ENCODE data around the gene ANKS3. TPM values are rescaled to one million over a fixed set of nuclear protein-coding genes. Genes with fewer than 3 reads are reported as not detected.
A peak's percentile ranks its signal among the peaks of the same experiment; 100 is the strongest.

Gene ANKS3
- total and polyA plus RNA-seq, 8 donors = 8.7 to 69.1 (median 12.6) TPM

GRCh38 chr16:4683255-4684057 lies 50.6 kb downstream of the ANKS3 start:
- no peaks in the 10 kb centered on the region for H3K9me3 ChIP-seq
- no peak for ATAC-seq
- TF ChIP-seq CTCF (IDR thresholded peaks at IDR 0.05) = no peak
- H3K27ac ChIP-seq = no peak overlapping the region
- H3K4me3 ChIP-seq = no peak overlapping the region
- no peaks in the 10 kb centered on the region for H3K4me1 ChIP-seq
- WGBS, 2 donors = 88 to 90% methylated on average over 17 of the region's 17 CpGs
- intact Hi-C loops (cut with DNase I) = no loop called here
- no peaks in the 10 kb centered on the region for H3K27me3 ChIP-seq
- peak in 3 of 6 donors; percentile 23 to 68 (median 53) for DNase-seq
- H3K36me3 ChIP-seq = peaks cover 0 to 32% (median 10%) of the 10 kb centered on the region in 3 donors
- no peak for FAIRE-seq

- Histone ChIP-seq H3K27ac (no peak overlapping the region), H3K4me3 (no peak overlapping the region), H3K36me3 (peaks cover 0 to 35% (median 6%) of the 10 kb centered on the region in 3 donors), H3K4me1 (no peaks in the 10 kb centered on the region), H3K27me3 (no peaks in the 10 kb centered on the region), H3K9me3 (no peaks in the 10 kb centered on the region)
- WGBS, 2 donors = 85 to 86% methylated on average over 36 of the region's 36 CpGs
- TF ChIP-seq CTCF (IDR thresholded peaks at IDR 0.05) = no peak
- FAIRE-seq (no peak), DNase-seq (peak in 3 of 6 donors; percentile 50 to 77 (median 63)), ATAC-seq (peak in 3 of 4 donors; percentile 30 to 47 (median 34))
- intact Hi-C loops (cut with DNase I) = no loop called here
Observed at GRCh38 chr16:4682616-4683254, 51.3 kb downstream of the ANKS3 start.

GRCh38 chr16:4682084-4682591 lies 51.9 kb downstream of the ANKS3 start:
- WGBS, 2 donors = 87 to 88% methylated on average over 25 to 26 of the region's 26 CpGs
- peak in 2 of 6 donors; percentile 46 to 65 for DNase-seq
- FAIRE-seq = no peak
- H3K4me3 ChIP-seq = no peak overlapping the region
- TF ChIP-seq CTCF (IDR thresholded peaks at IDR 0.05) = no peak
- no peaks in the 10 kb centered on the region for H3K27me3 ChIP-seq
- intact Hi-C loops (cut with DNase I) = no loop called here
- H3K4me1 ChIP-seq = no peaks in the 10 kb centered on the region
- H3K27ac ChIP-seq = no peak overlapping the region
- H3K9me3 ChIP-seq = no peaks in the 10 kb centered on the region
- H3K36me3 ChIP-seq = peaks cover 0 to 35% (median 6%) of the 10 kb centered on the region in 3 donors
- ATAC-seq = no peak

GRCh38 chr16:4681471-4682083 lies 52.5 kb downstream of the ANKS3 start:
- WGBS, 2 donors = 95% methylated on average over 39 of the region's 39 CpGs
- no peak overlapping the region for H3K4me3 ChIP-seq
- ATAC-seq (no peak), FAIRE-seq (no peak), DNase-seq (peak in 2 of 6 donors; percentile 33 to 48)
- H3K36me3 ChIP-seq = peaks cover 0 to 35% (median 6%) of the 10 kb centered on the region in 3 donors
- no peaks in the 10 kb centered on the region for H3K4me1 ChIP-seq
- no peaks in the 10 kb centered on the region for H3K9me3 ChIP-seq
- H3K27ac ChIP-seq = no peak overlapping the region
- intact Hi-C loops (cut with DNase I) = no loop called here
- H3K27me3 ChIP-seq = no peaks in the 10 kb centered on the region
- no peak for TF ChIP-seq CTCF (IDR thresholded peaks at IDR 0.05)
